Stomach (tissue), 4 donors: ENCODE results near the gene DNAI4.
"Not testable (repeated sequence)": the region's sequence is repeated elsewhere in the genome, so short reads cannot be mapped to it uniquely, and the experiment has no call there.

Experiments used
- CTCF ChIP-seq, 7 experiments: fragments of 450-650 bp in 4 of 7; fragments of 200-600 bp in 3 of 7; sonication (generic) in 3 of 7; IDR thresholded peaks; one replicate each; pipeline ENCODE4 v1.5.1; 2016 to 2019; ENCODE audit warnings: antibody characterized with exemption in 7 of 7, control low read depth in 2 of 7, mild to moderate bottlenecking in 1 of 7
- POLR2A ChIP-seq, 4 donors: fragments of 450-650 bp; IDR thresholded peaks; one replicate each; pipeline ENCODE4 v1.6.1; 2016; ENCODE audit warnings: antibody characterized with exemption in 4 of 4, control low read depth in 2 of 4, mild to moderate bottlenecking in 1 of 4, moderate library complexity in 1 of 4
- POLR2AphosphoS5 ChIP-seq, 3 donors: sonication (generic); formaldehyde crosslinking; IDR thresholded peaks; one replicate each; pipeline ENCODE4 v1.6.1; 2016; ENCODE audit warnings: antibody characterized with exemption in 3 of 3

GRCh38 chr1:66785800-66786199, 138.9 kb downstream of the DNAI4 start:
- TF ChIP-seq POLR2AphosphoS5, CTCF, POLR2A (IDR thresholded peaks at IDR 0.05): not testable (repeated sequence)
